NCI-H2029 treated with DMSO at 0.1 percent for 48 hours (cell line): ENCODE measurements around the gene UBR3.

Experiments used
- DNase-seq: peaks from one replicate; lab custom pipeline; 2025; lab: John Stamatoyannopoulos, UW

UBR3 gene

DNA sequence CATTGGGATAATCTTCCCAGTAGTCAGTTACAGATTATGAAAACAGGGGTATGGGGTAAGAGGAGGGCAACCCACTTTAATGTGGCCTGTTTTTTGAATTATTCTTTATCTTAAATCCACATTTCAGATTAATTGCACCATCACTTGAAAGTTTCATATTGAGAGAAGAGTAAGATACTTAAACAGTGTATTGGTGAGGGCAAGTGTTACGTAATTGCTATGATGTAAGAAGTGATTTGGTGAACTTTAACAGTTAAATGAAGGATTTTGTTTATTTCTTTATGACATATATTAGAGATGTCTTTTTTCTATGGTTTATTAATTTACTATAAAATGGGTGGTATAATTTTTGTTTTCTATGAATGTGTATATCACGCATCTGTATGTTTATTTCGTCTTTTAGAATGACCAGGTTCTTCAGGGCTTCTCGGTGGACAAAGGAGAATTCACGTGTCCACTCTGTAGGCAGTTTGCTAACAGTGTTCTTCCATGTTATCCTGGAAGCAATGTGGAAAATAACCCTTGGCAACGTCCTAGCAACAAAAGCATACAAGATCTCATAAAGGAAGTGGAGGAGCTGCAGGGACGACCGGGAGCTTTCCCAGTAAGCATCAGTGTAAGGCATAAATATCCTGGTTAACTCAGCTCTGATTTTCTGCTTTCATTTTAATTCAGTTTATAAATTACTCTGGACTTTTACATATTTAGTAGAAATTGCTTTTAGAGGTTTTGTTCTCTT lies 179.5 kb downstream of the UBR3 start:
- DNase-seq = no peak

DNA sequence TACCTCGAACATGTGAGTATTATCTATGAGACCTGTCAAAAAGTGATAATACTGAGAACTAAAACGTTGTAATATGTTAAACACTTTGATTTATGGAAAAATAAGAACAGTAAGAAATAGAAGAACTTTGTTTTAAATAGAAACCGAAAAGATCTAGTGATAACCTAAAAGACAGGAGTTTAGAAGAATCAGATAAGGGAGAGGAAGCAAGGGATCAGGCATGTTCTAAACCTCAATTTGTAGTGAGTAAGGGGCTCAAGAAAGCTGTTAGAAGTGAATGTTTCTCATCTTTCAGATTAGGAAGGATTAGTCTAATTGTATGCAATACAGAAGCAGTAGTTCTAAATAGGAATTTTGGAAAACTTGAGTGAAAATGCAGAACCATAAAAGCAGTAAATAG lies 182.0 kb downstream of the UBR3 start:
- no peak for DNase-seq

DNA sequence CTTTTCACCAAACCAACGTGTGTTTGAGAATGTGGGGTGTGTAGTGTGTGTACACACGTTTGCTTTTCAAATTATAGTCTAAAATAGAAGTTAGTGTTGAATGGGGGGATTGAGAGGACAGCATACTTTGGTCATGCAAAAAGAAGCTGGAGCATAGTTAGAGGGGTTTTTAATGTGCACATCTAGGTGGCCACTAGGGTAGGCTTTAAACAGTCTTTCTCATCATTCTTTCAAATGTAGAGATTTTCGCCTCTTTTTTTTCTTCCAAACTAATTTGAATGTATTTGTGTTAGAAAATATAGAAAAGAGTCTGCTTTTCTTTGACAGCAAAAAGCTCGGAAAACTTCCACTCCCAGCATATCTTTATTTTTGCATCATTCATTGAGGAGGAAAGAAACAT lies 185.5 kb downstream of the UBR3 start:
- no peak for DNase-seq

DNA sequence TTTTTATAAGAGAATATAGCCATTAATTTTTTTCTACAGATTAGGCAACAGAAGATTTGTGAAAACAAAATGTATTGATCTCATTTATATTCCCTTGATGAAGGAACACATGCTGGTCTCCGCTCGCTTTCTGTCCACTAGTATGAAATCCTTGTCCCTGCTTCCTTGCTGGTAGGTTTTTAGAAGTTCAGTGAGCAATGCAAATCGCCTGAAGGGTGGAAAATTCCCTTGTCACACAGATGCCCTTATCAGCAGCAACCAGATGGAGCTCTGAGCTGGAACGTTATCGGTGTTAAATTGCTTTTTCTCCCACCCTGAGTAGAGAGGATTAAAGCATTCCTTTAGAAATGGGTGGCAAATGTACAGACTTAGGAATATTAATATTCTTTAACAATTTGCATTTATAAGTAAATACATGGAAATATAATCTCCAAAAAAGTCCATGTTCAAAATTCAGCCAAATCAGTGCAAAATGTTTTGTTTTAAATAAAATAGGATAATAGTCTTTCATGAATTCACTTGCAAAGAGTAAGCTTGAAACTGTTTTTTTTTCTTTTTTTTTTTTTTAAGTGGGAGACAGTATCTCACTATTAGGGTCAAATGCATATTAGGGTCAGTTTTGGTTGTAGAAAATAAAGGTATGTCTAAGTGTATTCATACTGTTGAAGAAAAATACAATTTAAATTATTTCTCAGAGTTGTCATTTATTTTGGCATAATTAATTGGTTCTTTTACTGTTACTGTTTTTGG lies 186.7 kb downstream of the UBR3 start:
- no peak for DNase-seq

DNA sequence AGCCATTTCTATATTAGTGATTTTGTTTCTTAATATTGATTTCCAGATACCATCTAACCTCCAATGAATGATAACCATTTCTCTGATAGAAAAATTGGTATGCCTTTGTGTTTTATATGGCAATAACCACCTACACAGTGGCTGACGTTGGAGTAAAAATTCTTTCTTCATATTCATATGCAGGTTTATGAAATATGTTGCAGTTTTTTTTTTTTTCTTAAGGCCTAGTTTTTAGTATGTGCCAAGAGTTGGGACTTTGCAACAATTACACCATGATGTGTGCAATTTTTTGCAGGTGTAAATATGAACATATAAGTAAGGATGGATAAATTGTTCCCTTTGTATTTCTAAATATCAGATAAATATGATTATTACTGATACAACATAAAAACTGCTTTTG lies 187.5 kb downstream of the UBR3 start:
- DNase-seq = no peak

DNA sequence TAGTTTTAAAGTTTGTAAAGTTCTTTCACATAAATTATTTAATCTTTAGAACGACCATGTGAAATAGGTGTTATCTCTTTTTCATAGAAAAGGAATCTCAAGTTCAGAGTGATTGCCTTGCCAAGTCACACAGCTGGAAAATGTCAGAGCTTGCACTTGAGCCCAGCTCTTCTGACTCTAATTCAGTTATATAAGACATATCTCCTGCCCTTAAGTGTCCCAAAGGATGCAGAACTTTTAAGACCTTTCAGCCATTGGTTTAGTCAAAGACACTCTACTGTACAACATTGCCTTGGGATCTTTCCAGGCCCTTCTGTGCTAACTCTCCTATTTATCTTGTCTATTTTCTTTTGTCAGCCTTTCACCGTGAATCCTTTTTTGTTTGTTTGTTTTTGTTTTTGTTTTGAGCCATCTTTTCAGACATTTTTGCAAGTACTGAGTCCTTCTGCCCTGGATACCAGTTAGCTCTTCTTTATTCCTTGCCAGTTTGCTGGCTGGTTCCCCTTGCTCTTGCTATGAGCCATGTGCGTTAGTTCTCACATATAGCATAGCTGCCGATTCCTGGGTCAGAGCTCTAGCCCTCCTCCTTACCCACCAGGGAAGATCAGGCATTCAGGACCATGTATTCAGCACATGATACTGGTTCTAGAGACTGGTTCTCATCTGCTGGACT lies 190.7 kb downstream of the UBR3 start:
- DNase-seq = no peak

DNA sequence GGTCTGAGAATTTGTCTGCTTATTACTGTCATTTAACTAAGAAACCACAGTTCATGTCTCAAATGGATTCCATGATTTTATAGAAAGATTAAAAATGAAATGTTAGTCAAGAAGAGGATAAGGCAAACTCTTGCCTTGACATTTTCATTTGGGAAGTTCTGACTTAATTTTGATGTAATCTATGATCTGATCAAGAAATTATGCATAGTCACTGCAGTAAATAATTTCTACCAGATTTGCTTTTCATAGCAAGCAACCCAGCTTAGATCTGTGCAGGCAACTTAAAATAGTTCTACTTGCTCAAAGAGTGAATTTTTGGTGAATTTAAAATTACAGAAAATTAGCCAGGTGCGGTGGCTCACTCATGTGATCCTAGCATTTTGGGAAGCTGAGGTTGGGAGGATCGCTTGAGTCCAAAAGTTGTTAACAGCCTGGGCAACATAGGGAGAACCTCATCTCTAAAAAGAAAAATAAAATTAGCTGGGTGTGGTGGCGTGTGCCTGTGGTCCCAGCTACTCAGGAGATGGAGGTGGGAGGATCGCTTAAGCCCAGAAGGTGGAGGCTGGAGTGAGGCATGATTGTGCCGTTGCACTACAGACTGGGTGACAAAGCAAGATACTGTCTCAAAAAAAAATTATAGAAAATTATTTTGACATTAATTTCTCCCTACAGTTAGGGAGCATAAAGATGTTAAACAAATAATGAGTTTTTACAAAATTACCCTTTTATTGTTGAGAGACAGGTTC lies 192.0 kb downstream of the UBR3 start:
- DNase-seq = no peak

DNA sequence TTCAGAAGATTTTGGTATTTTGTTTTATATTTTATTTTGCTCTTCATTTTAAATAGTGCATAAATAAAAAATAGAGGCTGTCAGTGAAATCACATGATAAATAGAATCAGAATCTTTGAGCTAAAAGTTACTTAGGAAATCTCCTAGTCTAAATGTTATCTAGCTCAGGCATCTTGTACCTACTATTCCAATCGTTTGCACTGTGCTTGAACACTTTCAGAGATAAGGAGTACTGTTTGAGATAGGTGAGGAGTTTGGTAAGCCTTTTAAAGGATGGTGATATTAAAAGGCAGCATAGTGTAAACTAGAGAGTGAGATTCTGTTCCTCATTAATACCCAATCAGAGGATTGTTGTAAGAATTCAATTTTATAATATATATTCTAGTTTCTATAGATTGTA lies 193.5 kb downstream of the UBR3 start:
- no peak for DNase-seq

DNA sequence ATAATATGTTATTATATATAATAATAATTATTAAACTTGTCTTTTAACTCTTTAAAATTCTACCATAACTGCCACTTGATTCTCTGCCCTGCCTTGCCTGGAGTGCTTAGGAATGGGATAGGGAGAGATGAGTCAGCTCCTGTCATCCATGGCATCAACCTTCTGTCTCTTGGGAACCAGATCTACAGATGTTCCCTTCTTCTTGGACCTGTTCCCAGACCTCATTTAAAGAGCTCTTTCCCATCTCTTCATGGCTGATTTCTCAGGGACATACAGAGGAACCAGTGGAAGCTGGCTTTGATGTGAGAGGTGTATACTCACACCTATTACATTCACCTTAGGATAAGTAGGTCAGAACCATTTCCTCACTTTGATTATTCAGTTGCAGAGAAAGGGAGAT lies 195.4 kb downstream of the UBR3 start:
- peak; percentile 87 for DNase-seq

DNA sequence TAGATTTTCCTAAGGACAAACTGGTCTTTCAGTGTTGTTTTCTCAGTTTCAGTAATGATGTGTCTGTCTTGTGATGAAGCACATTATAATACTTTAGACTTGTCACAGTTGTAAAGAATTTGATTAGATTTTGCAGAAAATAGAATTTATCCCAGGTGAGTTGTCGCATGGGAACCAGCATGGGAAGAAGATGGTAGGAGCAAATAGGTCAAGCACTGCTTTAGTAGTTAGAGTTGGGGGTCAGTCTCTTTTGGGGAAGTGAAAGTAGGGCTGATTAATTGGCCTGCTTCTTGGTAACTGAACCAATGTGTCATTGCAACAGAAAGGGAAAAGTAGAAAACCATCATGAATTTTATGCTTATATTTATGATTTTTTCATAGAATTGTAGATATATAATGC lies 197.5 kb downstream of the UBR3 start:
- no peak for DNase-seq

DNA sequence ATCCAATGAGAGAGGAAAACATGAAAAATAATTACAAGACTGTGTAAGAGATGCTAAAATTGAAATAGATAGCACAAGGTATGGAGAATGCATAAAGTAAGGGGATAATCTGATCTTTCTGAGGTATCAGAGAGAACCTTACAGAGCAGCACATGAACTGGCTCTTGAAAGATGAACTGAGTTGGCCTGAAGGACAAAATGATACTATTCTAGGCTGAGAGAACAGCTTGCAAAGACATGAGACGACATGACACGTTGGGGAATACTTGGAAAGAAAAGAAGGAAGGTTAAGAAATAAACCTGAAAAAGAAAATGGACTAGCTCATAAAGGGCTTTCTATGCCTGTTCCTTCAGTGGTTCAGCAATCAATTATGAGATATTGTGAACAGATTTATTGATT lies 198.0 kb downstream of the UBR3 start:
- no peak for DNase-seq

DNA sequence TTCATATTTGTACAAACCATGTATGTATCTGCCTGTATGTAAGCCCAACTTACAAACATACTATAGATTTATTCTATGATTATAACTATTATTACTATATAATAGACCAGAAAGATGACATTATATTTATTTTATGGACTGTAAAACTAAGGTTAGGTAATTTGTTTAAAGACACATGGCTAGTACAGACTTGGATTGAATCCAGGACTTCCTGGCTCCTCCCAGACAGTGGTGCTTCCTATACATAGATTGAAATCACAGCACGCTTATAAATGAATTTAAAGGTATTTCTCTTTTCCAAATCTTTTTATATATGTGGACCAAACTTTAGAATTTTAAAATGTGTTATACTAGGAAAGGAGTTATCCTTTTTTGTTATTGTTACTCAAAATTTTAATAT lies 199.1 kb downstream of the UBR3 start:
- DNase-seq = no peak

DNA sequence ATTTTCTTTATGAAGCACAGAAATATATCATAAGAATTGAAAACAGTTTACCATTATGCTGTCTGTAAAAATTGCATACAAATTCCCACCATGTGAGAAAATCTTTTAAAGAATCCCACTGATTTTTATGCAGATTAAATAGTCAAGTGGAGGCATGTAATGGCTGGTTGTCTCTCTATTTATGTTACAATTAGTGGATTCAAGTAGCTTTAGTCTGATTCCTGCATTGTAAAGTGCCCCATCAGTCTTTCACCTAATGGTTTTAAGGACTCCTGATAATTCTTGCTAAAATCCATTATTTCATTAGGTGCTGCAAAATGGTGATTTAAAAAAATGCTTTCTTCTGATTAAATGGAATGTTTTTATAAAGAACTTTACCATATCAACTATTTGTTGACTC lies 202.3 kb downstream of the UBR3 start:
- no peak for DNase-seq

DNA sequence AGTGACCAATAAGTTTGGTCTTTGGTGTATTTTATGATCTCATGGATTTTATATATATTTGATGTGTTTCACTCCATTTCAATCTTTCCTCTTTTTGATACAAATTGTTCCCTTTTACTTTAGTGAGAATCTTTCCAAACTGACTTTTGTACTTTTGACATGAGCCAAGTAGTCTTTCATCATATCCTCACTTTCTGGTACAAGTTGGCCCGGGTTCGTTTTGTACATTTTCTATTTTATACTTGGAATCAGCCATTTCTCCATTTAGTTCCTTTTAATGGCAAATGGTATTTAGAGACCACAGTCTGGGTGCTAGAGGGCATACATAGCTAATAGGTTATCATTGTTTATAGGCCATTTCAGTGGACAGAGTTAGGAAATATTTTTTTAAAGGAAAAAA lies 202.8 kb downstream of the UBR3 start:
- DNase-seq = no peak

DNA sequence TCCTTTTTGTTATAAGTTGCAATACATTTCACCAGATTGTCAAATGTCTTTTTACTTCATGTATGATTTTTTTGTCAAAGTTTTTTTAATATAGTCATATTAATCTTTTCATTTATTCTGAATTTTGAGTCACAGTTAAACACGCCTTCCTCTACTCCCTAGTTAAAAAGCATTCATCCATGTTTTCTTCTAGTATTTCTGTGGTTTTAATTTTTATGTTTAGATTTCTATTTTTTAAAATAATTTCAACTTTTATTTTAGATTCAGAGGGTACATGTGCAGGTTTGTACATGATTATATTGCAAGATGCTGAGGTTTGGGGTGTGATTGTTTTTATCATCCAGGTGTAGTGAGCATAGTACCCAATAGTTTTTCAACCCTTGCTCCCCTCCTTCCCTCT lies 204.0 kb downstream of the UBR3 start:
- no peak for DNase-seq

DNA sequence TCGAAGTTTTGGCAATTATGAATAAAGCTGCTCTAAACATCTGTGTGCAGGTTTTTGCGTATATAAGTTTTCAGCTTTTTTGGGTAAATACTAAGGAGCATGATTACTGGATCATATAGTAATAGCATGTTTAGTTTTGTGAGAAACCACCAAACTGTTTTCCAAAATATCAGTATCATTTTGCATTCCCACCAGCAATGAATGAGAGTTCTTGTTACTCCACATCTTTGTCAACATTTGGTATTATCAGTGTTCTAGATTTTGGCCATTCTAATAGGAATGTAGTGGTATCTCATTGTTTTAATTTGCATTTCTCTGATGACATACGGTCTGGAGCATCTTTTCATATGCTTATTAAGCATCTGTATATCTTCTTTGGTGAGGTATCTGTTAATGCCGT lies 207.3 kb downstream of the UBR3 start:
- no peak for DNase-seq

DNA sequence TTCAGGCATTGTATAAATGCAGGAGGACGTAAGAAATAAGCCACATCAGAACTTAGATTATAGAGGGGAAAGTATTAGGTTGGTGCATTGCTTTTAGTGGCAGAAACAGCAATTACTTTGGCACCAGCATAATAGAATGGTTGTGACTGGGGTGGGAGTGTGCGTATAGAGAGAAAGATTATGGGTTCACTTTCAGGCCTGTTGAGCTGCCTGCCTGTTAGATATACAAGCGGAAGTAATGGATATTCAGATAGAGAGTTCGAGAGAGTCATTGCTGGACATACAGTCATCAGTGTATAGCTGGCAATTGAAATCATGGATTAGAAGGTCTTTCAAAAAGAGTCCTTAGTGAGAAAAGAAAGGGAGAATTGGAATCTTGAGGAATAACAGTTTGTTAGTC lies 211.5 kb downstream of the UBR3 start:
- no peak for DNase-seq

DNA sequence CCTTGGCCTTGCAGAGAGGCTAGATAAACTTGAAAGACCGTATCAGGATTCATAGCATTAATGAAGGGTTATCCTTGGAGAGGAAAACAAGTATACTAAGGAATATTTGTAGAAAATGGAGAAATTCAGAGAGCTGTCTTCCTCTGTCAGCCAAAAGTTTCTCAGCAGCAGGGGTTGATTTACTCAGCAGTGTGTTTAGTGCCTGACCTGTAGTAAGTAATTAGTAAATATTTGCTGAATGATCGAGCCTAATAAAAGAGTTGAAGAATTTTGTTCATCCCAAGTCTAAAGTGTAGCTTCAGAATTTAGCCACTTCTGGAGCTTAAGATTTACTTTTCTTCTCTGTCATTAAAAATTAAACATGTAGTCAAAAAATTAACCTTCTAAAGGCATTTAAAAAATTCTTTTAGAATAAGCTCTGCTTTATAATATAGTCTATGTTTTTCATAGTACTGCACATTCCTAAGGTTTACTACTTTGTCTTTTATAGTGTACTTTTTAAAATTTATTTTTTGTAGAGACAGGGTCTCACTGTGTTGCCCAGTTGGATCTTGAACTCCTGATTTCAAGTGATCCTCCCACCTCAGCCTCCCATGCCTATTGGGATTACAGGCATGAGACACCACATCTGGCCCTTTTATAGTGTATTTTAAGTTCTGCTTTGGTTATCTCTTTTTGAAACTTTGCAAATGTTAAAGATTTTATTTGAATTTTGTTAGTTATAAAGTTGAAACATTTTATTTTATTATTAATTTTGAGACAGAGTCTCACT lies 212.3 kb downstream of the UBR3 start:
- no peak for DNase-seq

DNA sequence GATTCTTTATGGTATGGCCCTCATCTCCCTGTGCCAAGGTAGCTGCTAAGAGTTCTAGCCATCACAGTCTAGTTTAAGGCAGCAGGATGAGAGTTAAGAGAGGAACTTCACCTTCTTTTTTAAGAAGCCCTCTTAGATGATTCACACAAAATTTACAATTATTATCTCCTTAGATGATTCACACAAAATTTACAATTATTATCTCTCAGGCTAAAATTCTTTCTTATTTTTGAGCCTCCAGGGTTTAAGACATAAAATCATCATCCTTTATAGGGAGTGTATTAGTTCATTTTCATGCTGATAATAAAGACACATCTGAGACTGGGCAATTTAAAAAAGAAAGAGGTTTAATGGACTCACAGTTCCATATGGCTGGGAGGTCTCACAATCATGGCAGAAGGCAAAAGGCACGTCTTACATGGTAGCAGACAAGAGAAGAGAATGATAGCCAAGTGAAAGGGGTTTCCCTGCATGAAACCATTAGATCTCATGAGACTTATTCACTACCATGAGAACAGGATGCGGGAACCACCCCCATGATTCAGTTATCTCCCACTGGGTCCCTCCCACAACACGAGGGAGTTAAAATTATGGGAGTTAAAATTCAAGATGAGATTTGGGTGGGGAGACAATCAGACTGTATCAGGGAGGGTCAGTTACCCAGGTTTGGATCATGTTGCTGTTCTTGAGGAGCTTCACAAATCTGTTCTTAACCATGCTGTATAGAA lies 217.7 kb downstream of the UBR3 start:
- no peak for DNase-seq

DNA sequence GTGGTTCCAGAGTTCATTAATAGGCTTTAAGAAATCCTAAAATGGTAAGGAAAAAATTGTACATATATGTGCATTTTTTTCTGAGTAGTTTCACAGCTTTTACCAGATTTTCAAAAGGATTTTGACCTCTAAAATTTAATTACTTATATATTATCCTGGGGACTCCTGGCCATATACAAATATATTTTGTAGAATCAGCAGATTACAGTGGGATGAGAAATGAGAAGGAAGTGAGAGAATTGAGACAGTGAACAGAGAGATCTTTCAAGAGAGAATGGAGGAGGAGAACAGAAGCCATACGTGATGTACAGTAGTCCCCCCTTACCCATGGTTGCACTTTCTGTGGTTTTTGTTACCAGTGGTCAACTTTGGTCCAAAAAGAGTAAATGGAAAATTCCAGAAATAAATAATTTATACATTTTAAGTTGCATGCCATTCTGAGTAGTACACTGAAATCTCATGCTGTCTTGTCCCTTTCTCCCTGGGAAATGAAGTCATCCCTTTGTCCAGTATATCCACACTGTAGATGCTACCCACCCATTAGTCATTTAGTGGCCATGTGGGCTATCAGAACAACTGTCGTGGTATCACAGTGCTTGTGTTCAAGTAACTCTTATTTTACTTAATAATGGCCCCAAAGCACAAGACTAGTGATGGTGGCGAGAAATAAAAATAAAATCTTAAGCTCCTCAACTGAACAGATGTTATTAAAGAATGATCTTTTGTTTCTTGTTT lies 220.2 kb downstream of the UBR3 start:
- DNase-seq = no peak
